Measurements from ENCODE around the gene JAKMIP1.

DNA sequence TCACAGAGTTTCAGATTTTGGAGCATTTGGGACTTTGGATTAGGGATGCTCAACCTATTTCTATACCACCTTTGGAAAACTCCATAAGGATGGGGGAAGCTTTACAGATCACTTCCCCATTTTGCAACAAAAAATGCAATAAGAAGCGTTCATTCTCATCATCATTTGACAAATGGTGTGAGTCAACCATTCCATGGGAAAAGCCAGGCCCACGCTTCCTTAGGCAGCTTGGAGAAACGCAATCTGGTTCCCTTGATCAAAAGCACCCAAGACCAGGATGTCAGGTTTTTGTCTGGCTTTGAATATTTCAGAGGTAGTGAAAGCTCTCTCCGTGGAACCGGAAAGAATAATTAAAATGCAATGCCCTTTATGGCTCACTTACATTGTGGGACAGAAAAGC is 102.8 kb downstream of the JAKMIP1 start:
- TF ChIP-seq, protein P1, sequence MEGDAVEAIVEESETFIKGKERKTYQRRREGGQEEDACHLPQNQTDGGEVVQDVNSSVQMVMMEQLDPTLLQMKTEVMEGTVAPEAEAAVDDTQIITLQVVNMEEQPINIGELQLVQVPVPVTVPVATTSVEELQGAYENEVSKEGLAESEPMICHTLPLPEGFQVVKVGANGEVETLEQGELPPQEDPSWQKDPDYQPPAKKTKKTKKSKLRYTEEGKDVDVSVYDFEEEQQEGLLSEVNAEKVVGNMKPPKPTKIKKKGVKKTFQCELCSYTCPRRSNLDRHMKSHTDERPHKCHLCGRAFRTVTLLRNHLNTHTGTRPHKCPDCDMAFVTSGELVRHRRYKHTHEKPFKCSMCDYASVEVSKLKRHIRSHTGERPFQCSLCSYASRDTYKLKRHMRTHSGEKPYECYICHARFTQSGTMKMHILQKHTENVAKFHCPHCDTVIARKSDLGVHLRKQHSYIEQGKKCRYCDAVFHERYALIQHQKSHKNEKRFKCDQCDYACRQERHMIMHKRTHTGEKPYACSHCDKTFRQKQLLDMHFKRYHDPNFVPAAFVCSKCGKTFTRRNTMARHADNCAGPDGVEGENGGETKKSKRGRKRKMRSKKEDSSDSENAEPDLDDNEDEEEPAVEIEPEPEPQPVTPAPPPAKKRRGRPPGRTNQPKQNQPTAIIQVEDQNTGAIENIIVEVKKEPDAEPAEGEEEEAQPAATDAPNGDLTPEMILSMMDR (IDR thresholded peaks at IDR 0.05), result no peak
- TF ChIP-seq EZH2 (IDR thresholded peaks at IDR 0.05; ENCODE audit: borderline replicate concordance, insufficient read depth, low read depth, low read length, poor library complexity, severe bottlenecking), result no peak
